AG04449 (cell line): ENCODE data around the gene PALB2.
"Not testable (repeated sequence)": the region's sequence is repeated elsewhere in the genome, so short reads cannot be mapped to it uniquely, and the experiment has no call there.

ENCODE experiments used
- CTCF ChIA-PET: fragments of 350-600 bp; formaldehyde crosslinking; extraction: SDS; loops from one replicate; lab custom pipeline; 2021; ENCODE audit warnings: antibody characterized with exemption; lab: Yijun Ruan, JAX
- POLR2A ChIA-PET: fragments of 400-600, 350-600 bp; formaldehyde crosslinking; extraction: SDS; loops from one replicate; lab custom pipeline; 2020; ENCODE audit warnings: antibody characterized with exemption, inconsistent platforms; lab: Yijun Ruan, JAX
- DNase-seq: peaks from one replicate; pipeline ENCODE4 v3.0.0-alpha.2; 2010; ENCODE audit warnings: low read depth, low spot score
- H3K4me3 ChIP-seq: 2 replicates; pipeline ENCODE4 v1.5.1; 2011; ENCODE audit warnings: low read depth, mild to moderate bottlenecking, control low read depth, low read length
- TF ChIP-seq, protein P1 (sequence below): IDR thresholded peaks from one replicate; pipeline ENCODE4 v1.5.1; 2011; ENCODE audit warnings: mild to moderate bottlenecking, moderate library complexity, low read length, control low read depth, inconsistent platforms; ENCODE audit not compliant: insufficient read depth; ENCODE audit errors: missing control alignments

Gene PALB2

DNA sequence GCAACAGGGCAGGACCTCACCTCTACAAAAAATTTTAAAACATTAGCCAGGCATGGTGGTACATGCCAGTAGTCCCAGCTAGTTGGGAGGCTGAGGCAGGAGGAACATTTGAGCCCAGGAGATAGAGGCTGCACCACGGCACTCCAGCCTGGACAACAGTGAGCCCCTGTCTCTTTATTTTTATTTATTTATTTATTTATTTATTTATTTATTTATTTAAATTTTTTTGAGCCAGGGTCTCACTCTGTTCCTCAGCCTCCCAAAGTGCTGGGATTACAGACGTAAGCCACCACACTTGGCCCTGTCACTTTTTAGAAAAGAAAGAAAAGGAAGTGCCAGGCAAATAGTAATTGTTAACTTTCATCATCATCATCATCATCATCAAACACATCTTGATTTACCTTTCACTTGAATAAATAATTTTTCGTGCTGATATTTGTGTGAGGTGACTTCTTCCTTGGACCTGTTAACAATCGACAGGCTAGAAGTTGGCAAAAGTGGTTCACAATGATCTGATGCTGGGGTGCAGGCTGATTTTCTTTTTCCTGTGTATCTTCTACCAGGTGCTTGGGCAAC lies 6.6 kb downstream of the PALB2 start:
- ChIA-PET POLR2A (no interaction called here), CTCF (interaction anchor here (1.5 kb wide), 1 partner anchor 12 kb away, joined by 3 read pairs; no protein-coding TSS in a partner anchor)
- no peak for DNase-seq
- no peak overlapping the region for H3K4me3 ChIP-seq
- TF ChIP-seq, protein P1, sequence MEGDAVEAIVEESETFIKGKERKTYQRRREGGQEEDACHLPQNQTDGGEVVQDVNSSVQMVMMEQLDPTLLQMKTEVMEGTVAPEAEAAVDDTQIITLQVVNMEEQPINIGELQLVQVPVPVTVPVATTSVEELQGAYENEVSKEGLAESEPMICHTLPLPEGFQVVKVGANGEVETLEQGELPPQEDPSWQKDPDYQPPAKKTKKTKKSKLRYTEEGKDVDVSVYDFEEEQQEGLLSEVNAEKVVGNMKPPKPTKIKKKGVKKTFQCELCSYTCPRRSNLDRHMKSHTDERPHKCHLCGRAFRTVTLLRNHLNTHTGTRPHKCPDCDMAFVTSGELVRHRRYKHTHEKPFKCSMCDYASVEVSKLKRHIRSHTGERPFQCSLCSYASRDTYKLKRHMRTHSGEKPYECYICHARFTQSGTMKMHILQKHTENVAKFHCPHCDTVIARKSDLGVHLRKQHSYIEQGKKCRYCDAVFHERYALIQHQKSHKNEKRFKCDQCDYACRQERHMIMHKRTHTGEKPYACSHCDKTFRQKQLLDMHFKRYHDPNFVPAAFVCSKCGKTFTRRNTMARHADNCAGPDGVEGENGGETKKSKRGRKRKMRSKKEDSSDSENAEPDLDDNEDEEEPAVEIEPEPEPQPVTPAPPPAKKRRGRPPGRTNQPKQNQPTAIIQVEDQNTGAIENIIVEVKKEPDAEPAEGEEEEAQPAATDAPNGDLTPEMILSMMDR = no peak

DNA sequence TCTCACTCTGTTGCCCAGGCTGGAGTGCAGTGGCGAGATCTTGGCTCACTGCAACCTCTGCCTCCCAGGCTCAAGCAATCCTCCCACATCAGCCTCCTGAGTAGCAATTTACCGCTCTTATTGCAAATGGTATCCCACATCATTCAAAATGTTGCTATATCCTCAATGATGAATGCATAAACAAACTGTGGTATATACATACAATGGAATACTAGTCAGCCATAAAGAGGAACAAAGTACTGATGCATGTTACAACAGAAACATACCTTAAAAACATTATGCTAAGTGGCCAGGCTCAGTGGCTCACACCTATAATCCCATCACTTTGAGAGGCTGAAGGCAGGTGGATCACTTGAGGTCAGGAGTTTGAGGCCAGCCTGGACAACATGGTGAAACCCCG lies 9.2 kb downstream of the PALB2 start:
- CTCF ChIA-PET = interaction anchor here (1.1 to 1.2 kb wide), 2 partner anchors 35 to 198 kb away, joined by 3 to 5 read pairs; no protein-coding TSS in a partner anchor
- DNase-seq, POLR2A ChIA-PET, H3K4me3 ChIP-seq: not testable (repeated sequence)

DNA sequence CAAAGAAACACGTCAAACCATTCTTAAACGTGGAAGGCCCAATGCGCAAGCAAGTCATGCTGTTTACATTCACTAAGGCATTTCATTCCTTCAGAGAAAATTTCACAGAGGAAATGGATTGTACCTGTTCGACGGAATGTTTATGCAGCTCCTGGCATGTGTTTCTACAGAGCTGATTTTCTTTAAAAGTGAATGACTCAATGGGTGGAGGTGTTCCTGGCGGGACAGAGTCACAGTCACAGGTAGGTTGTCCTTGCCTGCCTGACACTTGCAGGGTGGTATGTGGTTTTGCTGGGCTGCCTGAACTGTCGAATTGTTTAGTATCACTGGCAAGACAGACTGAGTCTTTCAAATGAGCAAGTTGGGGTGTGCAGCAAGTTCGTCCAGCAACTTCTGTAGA lies 11.6 kb downstream of the PALB2 start:
- ChIA-PET POLR2A (no interaction called here), CTCF (interaction anchor here (0.7 to 1.2 kb wide), 2 partner anchors 11 to 33 kb away, joined by 3 to 4 read pairs; partner anchors contain the start of gene NDUFAB1)
- no peak overlapping the region for H3K4me3 ChIP-seq
- DNase-seq = no peak
- TF ChIP-seq, protein P1 = no peak

DNA sequence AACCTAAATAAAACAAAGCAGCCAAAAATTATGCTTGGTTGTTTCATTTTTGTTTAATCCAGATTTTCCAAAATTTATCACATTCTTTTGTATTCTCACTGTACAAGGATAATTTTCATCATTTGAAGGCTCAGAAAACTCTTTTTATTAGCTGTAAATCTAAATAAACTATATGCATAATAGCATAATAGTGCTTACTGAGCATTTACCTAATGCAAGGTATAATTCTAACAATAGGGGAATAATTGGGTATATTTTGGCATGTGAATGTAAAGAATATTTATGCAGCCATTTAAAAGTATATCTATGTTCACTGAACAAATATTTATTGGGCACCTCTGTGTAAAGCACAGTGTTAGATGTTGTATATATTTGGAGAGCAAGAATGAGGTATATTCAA lies 17.0 kb downstream of the PALB2 start:
- ChIA-PET CTCF (no interaction called here), POLR2A (no interaction called here)
- no peak for DNase-seq
- no peak overlapping the region for H3K4me3 ChIP-seq
- TF ChIP-seq, protein P1 = no peak

DNA sequence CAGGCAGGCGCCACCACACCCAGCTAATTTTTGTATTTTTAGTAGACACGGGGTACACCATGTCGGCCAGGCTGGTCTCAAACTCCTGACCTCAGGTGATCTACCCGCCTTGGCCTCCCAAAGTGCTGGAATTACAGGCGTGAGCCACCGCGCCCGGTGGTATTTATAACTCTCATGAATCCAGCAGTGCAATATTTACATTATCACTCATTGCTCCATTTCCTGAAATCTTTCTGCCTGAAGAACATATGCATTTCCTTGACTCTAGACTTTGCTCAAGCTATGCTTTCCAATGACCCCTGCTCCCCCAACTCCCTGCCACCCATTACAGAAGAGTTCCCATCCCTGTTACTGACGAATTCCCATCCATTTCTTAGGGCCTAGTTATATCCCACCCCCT lies 25.3 kb downstream of the PALB2 start:
- ChIA-PET CTCF (interaction anchor here (5.4 kb wide), 1 partner anchor 18 kb away, joined by 25 read pairs; the partner anchor contains the start of gene NDUFAB1), POLR2A (no interaction called here)
- DNase-seq = no peak
- TF ChIP-seq, protein P1 = no peak
- H3K4me3 ChIP-seq = no peak overlapping the region

DNA sequence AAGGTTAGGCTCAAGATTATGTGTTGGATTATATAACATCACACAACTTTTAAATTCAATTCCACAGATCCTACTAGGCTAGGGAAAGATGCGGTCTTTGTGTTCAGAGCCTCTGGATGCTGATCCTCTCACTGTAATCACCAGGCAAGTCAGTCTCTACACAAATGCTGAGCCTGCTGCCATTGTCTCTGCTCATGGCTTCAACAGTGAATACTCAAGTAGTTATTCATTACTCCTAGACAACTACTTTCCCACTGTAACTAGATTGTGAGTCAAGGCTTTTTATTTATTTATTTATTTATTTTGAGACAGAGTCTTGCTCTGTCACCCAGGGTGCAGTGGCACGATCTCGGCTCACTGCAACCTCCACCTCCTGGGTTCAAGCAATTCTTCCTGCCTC lies 29.2 kb downstream of the PALB2 start:
- no peak for DNase-seq
- CTCF ChIA-PET = interaction anchor here (5.4 kb wide), 1 partner anchor 14 kb away, joined by 25 read pairs; the partner anchor contains the start of gene NDUFAB1
- TF ChIP-seq, protein P1 = no peak
- no peak overlapping the region for H3K4me3 ChIP-seq
- POLR2A ChIA-PET = no interaction called here

DNA sequence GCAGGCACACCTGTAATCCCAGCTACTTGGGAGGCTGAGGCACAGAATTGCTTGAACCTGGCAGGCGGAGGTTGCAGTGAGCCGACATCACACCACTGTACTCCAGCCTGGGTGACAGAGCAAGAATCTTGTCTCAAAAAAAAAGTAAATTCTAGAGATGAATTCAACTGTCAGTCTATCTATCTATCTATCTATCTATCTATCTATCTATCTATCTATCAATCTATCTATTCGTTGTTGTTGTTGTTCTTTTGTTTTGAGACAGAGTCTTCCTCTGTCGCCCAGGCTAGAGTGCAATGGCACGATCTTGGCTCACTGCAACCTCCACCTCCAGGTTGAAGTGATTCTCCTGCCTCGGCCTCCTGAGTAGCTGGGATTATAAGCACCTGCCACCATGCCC lies 30.2 kb downstream of the PALB2 start:
- CTCF ChIA-PET = interaction anchor here (5.4 kb wide), 1 partner anchor 13 kb away, joined by 25 read pairs; the partner anchor contains the start of gene NDUFAB1
- POLR2A ChIA-PET, H3K4me3 ChIP-seq, DNase-seq: not testable (repeated sequence)
